Transverse colon (tissue), 4 donors: ENCODE data around the gene SHMT2. TPM values are rescaled to one million over a fixed set of nuclear protein-coding genes. Genes with fewer than 3 reads are reported as not detected.

ENCODE experiments used
- DNase-seq: peaks from one replicate; pipeline ENCODE4 v3.0.0-alpha.2; 2019
- H3K27ac ChIP-seq, 4 donors: fragments of 200-600 bp; sonication (generic); 2 replicates each; pipeline ENCODE4 v1.5.1; 2016 to 2018; ENCODE audit warnings: inconsistent platforms in 4 of 4
- H3K27me3 ChIP-seq: fragments of 200-600 bp; sonication (generic); 2 replicates; pipeline ENCODE4 v1.5.1; 2017; ENCODE audit warnings: inconsistent platforms
- H3K36me3 ChIP-seq, 4 donors: fragments of 200-600 bp; sonication (generic); 2 replicates each; pipeline ENCODE4 v1.5.1; 2017 to 2019; ENCODE audit warnings: inconsistent platforms in 4 of 4
- H3K4me1 ChIP-seq, 4 donors: fragments of 200-600 bp; sonication (generic); 2 replicates each; pipeline ENCODE4 v1.5.1; 2017 to 2020; ENCODE audit warnings: inconsistent platforms in 4 of 4
- H3K4me3 ChIP-seq, 4 donors: fragments of 200-600 bp; sonication (generic); 1 replicate in 1 of 4; 2 replicates in 3 of 4; pipeline versions ENCODE4 v1.5.1 to v1.6.1; 2017 to 2019; ENCODE audit warnings: inconsistent platforms in 4 of 4
- H3K9me3 ChIP-seq, 2 donors: fragments of 200-600 bp; sonication (generic); 2 replicates each; pipeline ENCODE4 v1.5.1; 2017 to 2019; ENCODE audit warnings: inconsistent platforms in 2 of 2
- EP300 ChIP-seq: sonication (generic); formaldehyde crosslinking; IDR thresholded peaks from one replicate; pipeline ENCODE4 v1.6.1; 2017; ENCODE audit warnings: antibody characterized with exemption, low read depth
- POLR2A ChIP-seq: fragments of 450-650 bp; IDR thresholded peaks from one replicate; pipeline ENCODE4 v1.6.1; 2016; ENCODE audit warnings: antibody characterized with exemption, mild to moderate bottlenecking, moderate library complexity
- POLR2AphosphoS5 ChIP-seq, 3 donors: sonication (generic); formaldehyde crosslinking; IDR thresholded peaks; one replicate each; pipeline ENCODE4 v1.6.1; 2016; ENCODE audit warnings: antibody characterized with exemption in 3 of 3
- WGBS, 2 donors: methylation state at CpG; one replicate each; pipeline ENCODE4 v1.1.5; 2018; ENCODE audit warnings: low coverage in 1 of 2; 5-methylcytosine and 5-hydroxymethylcytosine counted together
- in situ Hi-C, 4 donors: fragments of 200-750 bp; cut with MboI; loops; one replicate each; pipeline versions ENCODE4 v1.15.0 to v1.15.1; 2017; ENCODE audit warnings: low sequenced_read_pairs in 3 of 4, low pct_ligation_motif_present in 1 of 4, low pct_unique_long_range_greater_than_20kb in 1 of 4
- intact Hi-C: fragments of 100-400 bp; cut with DNase I; formaldehyde crosslinking; loops from one replicate; pipeline ENCODE4 v1.15.1; 2023; ENCODE audit warnings: low total_unique reads
- total RNA-seq, 4 donors: library from RNA; depleted of rRNA; stranded (reverse); fragments of >200 nt; gene quantifications; one replicate each; pipeline ENCODE4 v1.1.0, GENCODE V29; 2016
- TF ChIP-seq, protein P1 (sequence below), 5 experiments: fragments of 200-600 bp in 3 of 5; fragments of 450-650 bp in 2 of 5; sonication (generic) in 3 of 5; IDR thresholded peaks; 1 replicate in 2 of 5; 2 replicates in 3 of 5; pipeline ENCODE4 v1.5.1; 2016 to 2017; ENCODE audit warnings: antibody characterized with exemption in 5 of 5, inconsistent platforms in 3 of 5, mild to moderate bottlenecking in 2 of 5, moderate library complexity in 1 of 5

SHMT2 gene
- total RNA-seq, 4 donors from 2014 or later: 29.2 to 104 (median 33.4) TPM

DNA sequence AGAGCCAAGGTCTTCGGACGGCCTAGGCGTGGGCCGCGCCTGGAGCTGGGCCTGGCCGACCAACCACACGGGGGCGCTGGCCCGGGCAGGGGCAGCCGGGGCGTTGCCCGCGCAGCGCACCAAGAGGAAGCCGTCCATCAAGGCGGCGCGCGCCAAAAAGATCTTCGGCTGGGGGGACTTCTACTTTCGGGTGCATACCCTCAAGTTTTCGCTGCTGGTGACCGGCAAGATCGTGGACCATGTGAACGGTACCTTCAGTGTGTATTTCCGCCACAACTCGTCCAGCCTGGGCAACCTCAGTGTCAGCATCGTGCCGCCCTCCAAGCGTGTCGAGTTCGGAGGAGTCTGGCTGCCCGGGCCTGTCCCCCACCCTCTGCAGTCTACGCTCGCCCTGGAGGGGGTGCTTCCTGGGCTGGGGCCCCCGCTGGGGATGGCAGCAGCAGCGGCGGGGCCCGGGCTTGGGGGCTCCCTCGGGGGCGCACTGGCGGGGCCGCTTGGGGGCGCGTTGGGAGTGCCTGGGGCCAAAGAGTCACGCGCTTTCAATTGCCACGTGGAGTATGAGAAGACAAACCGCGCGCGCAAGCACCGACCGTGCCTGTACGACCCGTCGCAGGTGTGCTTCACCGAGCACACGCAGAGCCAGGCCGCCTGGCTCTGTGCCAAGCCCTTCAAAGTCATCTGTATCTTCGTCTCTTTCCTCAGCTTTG is 4.4 kb upstream of the SHMT2 start:
- in situ Hi-C loops: no loop called here
- Histone ChIP-seq H3K36me3 (no peaks in the 10 kb centered on the region), H3K4me3 (peak overlapping the region in 1 of 4 donors; percentile 1), H3K27ac (no peak overlapping the region), H3K27me3 (peaks cover 72% of the 10 kb centered on the region), H3K4me1 (peaks cover 13 to 38% (median 23%) of the 10 kb centered on the region in 4 donors), H3K9me3 (no peaks in the 10 kb centered on the region)
- intact Hi-C loops: no loop called here
- peak; percentile 69 for DNase-seq
- WGBS, 2 donors: 9% methylated on average over 41 of the region's 61 CpGs; no CpG with 5 or more reads in 1 of the 2 donors
- TF ChIP-seq, protein P1, sequence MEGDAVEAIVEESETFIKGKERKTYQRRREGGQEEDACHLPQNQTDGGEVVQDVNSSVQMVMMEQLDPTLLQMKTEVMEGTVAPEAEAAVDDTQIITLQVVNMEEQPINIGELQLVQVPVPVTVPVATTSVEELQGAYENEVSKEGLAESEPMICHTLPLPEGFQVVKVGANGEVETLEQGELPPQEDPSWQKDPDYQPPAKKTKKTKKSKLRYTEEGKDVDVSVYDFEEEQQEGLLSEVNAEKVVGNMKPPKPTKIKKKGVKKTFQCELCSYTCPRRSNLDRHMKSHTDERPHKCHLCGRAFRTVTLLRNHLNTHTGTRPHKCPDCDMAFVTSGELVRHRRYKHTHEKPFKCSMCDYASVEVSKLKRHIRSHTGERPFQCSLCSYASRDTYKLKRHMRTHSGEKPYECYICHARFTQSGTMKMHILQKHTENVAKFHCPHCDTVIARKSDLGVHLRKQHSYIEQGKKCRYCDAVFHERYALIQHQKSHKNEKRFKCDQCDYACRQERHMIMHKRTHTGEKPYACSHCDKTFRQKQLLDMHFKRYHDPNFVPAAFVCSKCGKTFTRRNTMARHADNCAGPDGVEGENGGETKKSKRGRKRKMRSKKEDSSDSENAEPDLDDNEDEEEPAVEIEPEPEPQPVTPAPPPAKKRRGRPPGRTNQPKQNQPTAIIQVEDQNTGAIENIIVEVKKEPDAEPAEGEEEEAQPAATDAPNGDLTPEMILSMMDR (IDR thresholded peaks at IDR 0.05): peak; percentile 37 to 74 (median 72)
- no peak for TF ChIP-seq POLR2AphosphoS5 (IDR thresholded peaks at IDR 0.05)

DNA sequence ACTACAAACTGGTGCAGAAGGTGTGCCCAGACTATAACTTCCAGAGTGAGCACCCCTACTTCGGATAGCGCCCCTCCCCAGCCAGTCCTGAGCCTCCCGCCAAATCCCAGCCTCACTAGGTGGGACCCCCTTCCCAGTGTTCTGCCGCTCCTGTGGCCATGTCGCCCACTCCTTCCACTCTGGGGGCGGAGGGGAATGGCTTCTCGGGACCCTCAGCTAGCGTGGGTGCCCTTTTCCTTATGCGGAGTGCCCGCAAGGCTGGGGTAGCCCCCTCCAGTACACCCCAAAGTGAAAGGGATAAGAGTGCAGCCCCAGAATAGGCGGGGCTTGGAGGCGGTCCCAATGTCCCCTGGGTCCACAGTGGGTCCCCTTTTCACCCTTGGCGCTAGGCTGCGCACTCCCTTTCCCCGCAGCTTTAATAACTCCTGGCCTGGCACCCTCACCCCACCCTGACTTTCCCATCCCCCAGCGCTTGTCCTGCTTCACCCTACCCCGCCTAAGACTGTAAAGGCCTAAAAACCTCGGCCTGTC is 3.8 kb upstream of the SHMT2 start:
- Histone ChIP-seq H3K4me3 (no peak overlapping the region), H3K9me3 (no peaks in the 10 kb centered on the region), H3K36me3 (no peaks in the 10 kb centered on the region), H3K27ac (no peak overlapping the region), H3K27me3 (peaks cover 66% of the 10 kb centered on the region), H3K4me1 (peaks cover 19 to 45% (median 30%) of the 10 kb centered on the region in 4 donors)
- DNase-seq: no peak
- WGBS, 2 donors: 38 to 48% methylated on average over 10 to 18 of the region's 18 CpGs
- in situ Hi-C loops (no loop called here), intact Hi-C loops (no loop called here)
- no peak for TF ChIP-seq POLR2A
- TF ChIP-seq POLR2AphosphoS5 (IDR thresholded peaks at IDR 0.05): no peak
- TF ChIP-seq, protein P1 (IDR thresholded peaks at IDR 0.05): no peak
- TF ChIP-seq EP300: no peak

DNA sequence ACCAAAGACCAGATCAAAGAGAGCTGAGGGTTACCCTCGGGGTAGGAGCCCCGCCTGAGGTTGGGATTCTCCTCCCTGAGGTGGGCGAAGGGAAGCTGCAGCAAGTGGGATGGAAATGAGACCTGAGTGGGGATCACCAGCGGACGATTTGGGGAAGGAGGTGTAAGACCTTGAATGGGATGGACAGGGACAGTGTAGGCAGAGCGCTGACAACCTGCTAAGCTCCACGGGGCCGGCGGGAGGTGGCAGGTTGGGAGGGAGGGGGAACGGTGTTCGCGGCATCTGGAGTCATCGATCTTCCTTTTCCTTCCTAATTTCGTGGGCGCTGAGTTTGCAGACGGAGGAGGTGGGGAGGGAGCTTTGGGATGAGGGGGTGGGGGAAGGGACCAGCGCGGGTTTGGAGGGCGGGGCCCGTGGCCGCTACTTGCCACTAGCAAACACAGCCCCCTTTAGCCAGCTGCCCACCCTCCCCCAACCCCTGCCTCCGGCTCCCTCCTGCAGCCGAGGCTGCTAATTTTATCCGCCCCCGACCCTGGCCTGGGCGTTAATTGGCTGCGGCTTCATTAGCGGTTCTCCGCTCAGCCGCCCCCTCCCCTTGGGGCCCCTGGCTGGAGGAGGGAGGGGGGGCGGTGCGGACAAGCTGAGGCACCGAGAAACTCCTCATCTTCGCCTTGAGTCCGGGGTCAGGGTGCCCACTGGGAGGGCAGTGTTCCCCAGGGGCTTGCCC is 2.8 kb upstream of the SHMT2 start:
- 20 to 21% methylated on average over 12 to 33 of the region's 35 CpGs for WGBS, 2 donors
- H3K27me3 ChIP-seq: peaks cover 56% of the 10 kb centered on the region
- TF ChIP-seq, protein P1 (IDR thresholded peaks at IDR 0.05): no peak
- no peak for TF ChIP-seq EP300
- TF ChIP-seq POLR2AphosphoS5 (IDR thresholded peaks at IDR 0.05): no peak
- no peak for TF ChIP-seq POLR2A
- no peaks in the 10 kb centered on the region for H3K36me3 ChIP-seq
- no peak for DNase-seq
- peaks cover 19 to 48% (median 31%) of the 10 kb centered on the region in 4 donors for H3K4me1 ChIP-seq
- H3K9me3 ChIP-seq: no peaks in the 10 kb centered on the region
- in situ Hi-C loops: no loop called here
- no peak overlapping the region for H3K4me3 ChIP-seq
- intact Hi-C loops: no loop called here
- H3K27ac ChIP-seq: no peak overlapping the region

DNA sequence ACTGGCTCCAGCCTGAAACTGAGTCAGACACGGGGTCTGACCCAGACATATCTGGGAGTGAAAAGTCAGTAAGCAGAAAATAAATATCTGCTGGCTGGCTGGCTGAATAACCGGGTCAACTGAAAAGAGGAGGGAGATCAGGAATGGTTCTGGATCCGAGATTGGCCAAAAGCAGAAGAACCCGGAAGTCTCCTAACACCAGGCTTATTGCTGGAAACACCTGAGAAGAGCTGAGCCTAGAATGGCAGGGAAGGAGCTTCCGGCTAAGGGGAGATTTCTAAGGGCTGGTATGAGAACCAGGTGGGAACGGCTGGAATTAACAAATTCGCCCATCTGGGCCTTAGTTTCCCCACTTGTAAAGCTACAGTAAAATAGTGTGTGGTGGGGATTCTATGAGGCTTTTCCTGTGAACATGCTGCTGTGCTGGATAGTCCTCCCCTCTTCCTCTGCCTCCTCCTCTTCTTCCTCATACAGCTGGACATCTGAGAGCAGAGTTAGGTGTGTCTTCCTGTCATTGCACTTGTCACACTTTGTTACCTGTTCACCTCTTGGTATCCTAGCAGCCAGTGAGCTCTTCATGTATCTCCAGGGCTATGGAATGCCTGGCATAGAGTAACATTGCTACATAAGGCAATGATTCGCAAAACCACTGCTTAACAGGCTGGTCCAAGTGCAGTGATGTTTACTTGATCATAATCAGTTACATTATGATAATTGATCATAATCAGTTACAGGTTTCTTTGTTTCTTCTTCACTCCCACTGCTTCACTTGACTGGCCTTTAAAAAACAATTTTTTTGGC is 2.0 kb upstream of the SHMT2 start:
- intact Hi-C loops (no loop called here), in situ Hi-C loops (no loop called here)
- H3K27me3 ChIP-seq: peaks cover 48% of the 10 kb centered on the region
- no peak overlapping the region for H3K27ac ChIP-seq
- 44 to 47% methylated on average over 3 to 7 of the region's 8 CpGs for WGBS, 2 donors
- TF ChIP-seq POLR2AphosphoS5 (IDR thresholded peaks at IDR 0.05) (no peak), EP300 (no peak)
- TF ChIP-seq, protein P1 (IDR thresholded peaks at IDR 0.05): no peak
- no peaks in the 10 kb centered on the region for H3K9me3 ChIP-seq
- no peak for DNase-seq
- H3K36me3 ChIP-seq: peaks cover 0 to under 1% (median 0%) of the 10 kb centered on the region in 4 donors
- H3K4me3 ChIP-seq: no peak overlapping the region
- peaks cover 19 to 48% (median 31%) of the 10 kb centered on the region in 4 donors for H3K4me1 ChIP-seq
